HepG2 (cell line): Measurements from ENCODE around the gene TMEM9B. TPM values are rescaled to one million over a fixed set of nuclear protein-coding genes. Genes with fewer than 3 reads are reported as not detected.
A peak's percentile ranks its signal among the peaks of the same experiment; 100 is the strongest.

Source experiments
- BCL3 ChIP-seq: sonication (generic); formaldehyde crosslinking; IDR thresholded peaks from 2 replicates; pipeline ENCODE4 v1.5.1; 2020; ENCODE audit warnings: mild to moderate bottlenecking, missing genetic modification reagents, moderate library complexity
- CCDC6 ChIP-seq: sonication (generic); formaldehyde crosslinking; IDR thresholded peaks from 2 replicates; pipeline ENCODE4 v1.8.1; 2022; ENCODE audit warnings: mild to moderate bottlenecking, missing genetic modification reagents, moderate library complexity
- CREB3 ChIP-seq: sonication (generic); formaldehyde crosslinking; IDR thresholded peaks from 2 replicates; pipeline ENCODE4 v1.5.0; 2020; ENCODE audit warnings: missing genetic modification reagents
- DR1 ChIP-seq: sonication (generic); formaldehyde crosslinking; IDR thresholded peaks from 2 replicates; pipeline ENCODE4 v1.8.0; 2021; ENCODE audit warnings: mild to moderate bottlenecking, missing genetic modification reagents, inconsistent platforms
- FOSL2 ChIP-seq: sonication (generic); formaldehyde crosslinking; IDR thresholded peaks from 2 replicates; pipeline ENCODE4 v1.4.0; 2020; ENCODE audit warnings: missing genetic modification reagents
- GABPB1 ChIP-seq: IDR thresholded peaks from 2 replicates; pipeline ENCODE4 v1.6.1; 2016; ENCODE audit warnings: mild to moderate bottlenecking, missing genetic modification reagents, moderate library complexity, missing compliant biosample characterization
- GATAD1 ChIP-seq: IDR thresholded peaks from 2 replicates; pipeline ENCODE4 v1.6.1; 2016; ENCODE audit warnings: missing genetic modification reagents, missing compliant biosample characterization
- LBX2 ChIP-seq: sonication (generic); formaldehyde crosslinking; IDR thresholded peaks from 2 replicates; pipeline ENCODE4 v1.5.0; 2020; ENCODE audit warnings: missing genetic modification reagents, mild to moderate bottlenecking, borderline replicate concordance
- MED8 ChIP-seq: sonication (generic); formaldehyde crosslinking; IDR thresholded peaks from 2 replicates; pipeline ENCODE4 v1.8.1; 2023; ENCODE audit warnings: mild to moderate bottlenecking, missing genetic modification reagents; ENCODE audit not compliant: insufficient replicate concordance
- NRL ChIP-seq: sonication (generic); formaldehyde crosslinking; IDR thresholded peaks from 2 replicates; pipeline ENCODE4 v1.5.0; 2020; ENCODE audit warnings: missing genetic modification reagents, mild to moderate bottlenecking, moderate library complexity, borderline replicate concordance
- PITX1 ChIP-seq: sonication (generic); formaldehyde crosslinking; IDR thresholded peaks from 2 replicates; pipeline ENCODE4 v1.5.1; 2020; ENCODE audit warnings: mild to moderate bottlenecking, missing genetic modification reagents
- REPIN1 ChIP-seq: sonication (generic); formaldehyde crosslinking; IDR thresholded peaks from 2 replicates; pipeline ENCODE4 v1.8.0; 2022; ENCODE audit warnings: missing genetic modification reagents, low read depth, mild to moderate bottlenecking, borderline replicate concordance
- SPEN ChIP-seq: sonication (generic); formaldehyde crosslinking; IDR thresholded peaks from 2 replicates; pipeline ENCODE4 v1.5.1; 2020; ENCODE audit warnings: low read depth, mild to moderate bottlenecking, missing genetic modification reagents
- SYNCRIP ChIP-seq: fragments of 200-400 bp; formaldehyde crosslinking; IDR thresholded peaks from 2 replicates; pipeline ENCODE4 v1.6.1; 2018; ENCODE audit warnings: mild to moderate bottlenecking, low read depth, low read length; ENCODE audit not compliant: insufficient read depth
- ZNF280D ChIP-seq: sonication (generic); formaldehyde crosslinking; IDR thresholded peaks from 2 replicates; pipeline ENCODE4 v1.5.1; 2020; ENCODE audit warnings: mild to moderate bottlenecking, missing genetic modification reagents
- ZNF329 ChIP-seq: sonication (generic); formaldehyde crosslinking; IDR thresholded peaks from 2 replicates; pipeline ENCODE4 v1.9.0; 2021; ENCODE audit warnings: low read depth, mild to moderate bottlenecking, missing genetic modification reagents
- ZNF350 ChIP-seq: sonication (generic); formaldehyde crosslinking; IDR thresholded peaks from 2 replicates; pipeline ENCODE4 v1.4.0; 2020; ENCODE audit warnings: mild to moderate bottlenecking, low read depth, missing genetic modification reagents, borderline replicate concordance
- ZNF777 ChIP-seq: sonication (generic); formaldehyde crosslinking; IDR thresholded peaks from 2 replicates; pipeline ENCODE4 v1.4.0; 2020; ENCODE audit warnings: missing genetic modification reagents
- ZSCAN25 ChIP-seq: sonication (generic); formaldehyde crosslinking; IDR thresholded peaks from 2 replicates; pipeline ENCODE4 v1.8.0; 2022; ENCODE audit warnings: mild to moderate bottlenecking, missing genetic modification reagents
- ZZZ3 ChIP-seq: sonication (generic); formaldehyde crosslinking; IDR thresholded peaks from 2 replicates; pipeline ENCODE4 v1.4.0; 2020; ENCODE audit warnings: missing genetic modification reagents, mild to moderate bottlenecking, borderline replicate concordance
- polyA plus RNA-seq, 8 experiments: library from polyadenylated mRNA; depleted of rRNA in 3 of 8; stranded (reverse) in 7 of 8; unstranded in 1 of 8; fragments of >200 nt; fragmentation: Illumina TruSeq in 4 of 8; extraction: Trizol in 4 of 8; gene quantifications; 2 replicates each; pipeline versions ENCODE4 v1.2.1 to v1.2.3, GENCODE V29; 2011 to 2016; ENCODE audit warnings: low read depth in 4 of 8, missing spikeins in 1 of 8, mixed read lengths in 1 of 8; ENCODE audit not compliant: insufficient read depth in 1 of 8
- total RNA-seq, 5 experiments: library from RNA; depleted of rRNA; stranded (reverse); fragments of >200 nt; fragmentation: Illumina TruSeq; extraction: Trizol; gene quantifications; 2 replicates each; pipeline ENCODE4 v1.2.3, GENCODE V29; 2016; ENCODE audit warnings: low read depth in 1 of 5

The TMEM9B gene
- total and polyA plus RNA-seq, 2 of the 13 experiments (the other 11 are each of a cell fraction or from before 2014, with no cell fraction given), result 12.4 to 20.8 TPM

- peak; percentile 19; the same call in 1 of the 2 replicates for TF ChIP-seq GATAD1 (CRISPR knock-in tag)
- peak; percentile 35; the same call in 1 of the 2 replicates for TF ChIP-seq ZSCAN25 (CRISPR knock-in tag)
- 0 out of 2 replicates have a peak, but pooled peaks have one; percentile 30 for TF ChIP-seq ZZZ3 (CRISPR knock-in tag)
- 0 out of 2 replicates have a peak, but pooled peaks have one; percentile 3 for TF ChIP-seq FOSL2 (CRISPR knock-in tag)
- TF ChIP-seq NRL, result peak; percentile 82
- TF ChIP-seq REPIN1 (CRISPR knock-in tag), result peak; percentile 54; the same call in 1 of the 2 replicates
- peak; percentile 69; the same call in 1 of the 2 replicates for TF ChIP-seq LBX2 (CRISPR knock-in tag)
- peak; percentile 52; the same call in 1 of the 2 replicates for TF ChIP-seq DR1 (CRISPR knock-in tag)
- no peak for TF ChIP-seq CREB3 (CRISPR knock-in tag)
- TF ChIP-seq MED8 (CRISPR knock-in tag), result peak; percentile 72
- peak; percentile 80; the same call in 1 of the 2 replicates for TF ChIP-seq ZNF280D
- peak; percentile 96 for TF ChIP-seq ZNF777 (CRISPR knock-in tag)
- peak; percentile 76 for TF ChIP-seq ZNF350 (CRISPR knock-in tag)
- peak; percentile 32; the same call in 1 of the 2 replicates for TF ChIP-seq PITX1 (CRISPR knock-in tag)
- 0 out of 2 replicates have a peak, but pooled peaks have one; percentile 16 for TF ChIP-seq BCL3 (CRISPR knock-in tag)
- TF ChIP-seq CCDC6 (CRISPR knock-in tag), result no peak
- TF ChIP-seq SPEN (CRISPR knock-in tag), result peak; percentile 62; the same call in 1 of the 2 replicates
- TF ChIP-seq SYNCRIP, result no peak
- peak; percentile 81 for TF ChIP-seq GABPB1 (CRISPR knock-in tag)
- 0 out of 2 replicates have a peak, but pooled peaks have one; percentile 29 for TF ChIP-seq ZNF329
Observed at GRCh38 chr11:8911029-8911823, 53.0 kb downstream of the TMEM9B start, which contains the start of gene AKIP1 (continued).
